HCT116 (cell line): ENCODE measurements around the gene WWOX. TPM values are rescaled to one million over a fixed set of nuclear protein-coding genes. Genes with fewer than 3 reads are reported as not detected.

Experiments
- ATAC-seq: fragments of 200-7000 bp; cut with Tn5 transposase; 2 replicates; pipeline ENCODE4 v1.9.1; 2020; ENCODE audit warnings: mild to moderate bottlenecking, moderate library complexity
- BruUV-seq: library from RNA; stranded (reverse); fragments of 400-500 nt; replicated peaks from 2 replicates; lab custom pipeline; 2021; lab: Mats Ljungman, UMichigan
- CTCF ChIA-PET: fragments of 300-600 bp; sonication (Branson Sonifier 250); formaldehyde crosslinking; loops from one replicate; lab custom pipeline; 2021; ENCODE audit warnings: antibody characterized with exemption; lab: Charles Lee
- POLR2A ChIA-PET: fragments of 300-600, 350-600 bp; sonication (Branson Sonifier 250); formaldehyde crosslinking; loops from one replicate; lab custom pipeline; 2021; ENCODE audit warnings: antibody characterized with exemption; lab: Charles Lee
- RAD21 ChIA-PET, 2 experiments: fragments of 300-600 bp; sonication (Branson Sonifier 250); formaldehyde crosslinking; loops; one replicate each; lab custom pipeline; 2023; ENCODE audit warnings: low total read pairs in 2 of 2; ENCODE audit not compliant: uncharacterized antibody in 2 of 2, unreplicated experiment in 2 of 2, low non-redundant PET in 1 of 2; lab: Charles Lee
- DNase-seq: peaks from one replicate; pipeline ENCODE4 v3.0.0-alpha.2; 2010; ENCODE audit warnings: low read depth, low spot score
- H2AFZ ChIP-seq: fragments of 200-600 bp; shearing (Covaris generic), sonication (generic); 2 replicates; pipeline ENCODE4 v1.6.1; 2017; ENCODE audit warnings: low read depth, mixed run types, mixed read lengths, antibody characterized with exemption, low read length; ENCODE audit not compliant: poor library complexity, severe bottlenecking
- H3K27ac ChIP-seq: 2 replicates; pipeline ENCODE4 v1.5.1; 2012; ENCODE audit warnings: low read depth, low read length
- H3K27me3 ChIP-seq: fragments of 200-600 bp; sonication (generic); 2 replicates; pipeline ENCODE4 v1.6.1; 2016; ENCODE audit warnings: mixed run types, low read length, mixed read lengths; ENCODE audit not compliant: insufficient read depth
- H3K36me3 ChIP-seq, 2 experiments: fragments of 200-500 bp in 1 of 2; fragments of 200-600 bp in 1 of 2; sonication (Bioruptor generic) in 1 of 2; sonication (generic) in 1 of 2; 2 replicates each; pipeline versions ENCODE4 v1.5.1 to v1.6.1; 2014 to 2016; ENCODE audit warnings: low read length in 2 of 2, inconsistent platforms in 1 of 2, mixed read lengths in 1 of 2, mixed run types in 1 of 2; ENCODE audit not compliant: insufficient read depth in 2 of 2, control insufficient read depth in 1 of 2
- H3K4me1 ChIP-seq, 2 experiments: fragments of 200-600 bp in 1 of 2; sonication (generic) in 1 of 2; 2 replicates each; pipeline versions ENCODE4 v1.5.1 to v1.6.1; 2012 to 2017; ENCODE audit warnings: low read length in 2 of 2, inconsistent platforms in 1 of 2, mild to moderate bottlenecking in 1 of 2, mixed read lengths in 1 of 2, mixed run types in 1 of 2, moderate library complexity in 1 of 2; ENCODE audit not compliant: insufficient read depth in 2 of 2, control insufficient read depth in 1 of 2
- H3K4me2 ChIP-seq: fragments of 200-600 bp; sonication (generic); 2 replicates; pipeline ENCODE4 v1.6.1; 2017; ENCODE audit warnings: mixed run types, low read length, mixed read lengths
- H3K4me3 ChIP-seq, 2 experiments: fragments of 200-600 bp in 1 of 2; sonication (generic) in 1 of 2; replicated peaks in 1 of 2; 2 replicates each; pipeline ENCODE4 v1.5.1; 2011 to 2016; ENCODE audit warnings: low read length in 2 of 2, control low read depth in 1 of 2, low read depth in 1 of 2, mild to moderate bottlenecking in 1 of 2, mixed read lengths in 1 of 2, mixed run types in 1 of 2
- H3K79me2 ChIP-seq: fragments of 200-600 bp; sonication (generic); 2 replicates; pipeline ENCODE4 v1.6.1; 2017; ENCODE audit warnings: mild to moderate bottlenecking, mixed run types, low read length, moderate library complexity, mixed read lengths; ENCODE audit not compliant: insufficient read depth
- H3K9ac ChIP-seq: fragments of 200-600 bp; sonication (generic); 2 replicates; pipeline ENCODE4 v1.6.1; 2016; ENCODE audit warnings: low read length, mixed read lengths
- H3K9me2 ChIP-seq: fragments of 200-600 bp; sonication (generic), shearing (Covaris generic); 2 replicates; pipeline ENCODE4 v1.6.1; 2017; ENCODE audit warnings: mixed run types, mild to moderate bottlenecking, moderate library complexity; ENCODE audit not compliant: insufficient read depth
- H3K9me3 ChIP-seq, 2 experiments: fragments of 200-500 bp in 1 of 2; fragments of 200-600 bp in 1 of 2; sonication (Bioruptor generic) in 1 of 2; sonication (generic) in 1 of 2; 2 replicates each; pipeline ENCODE4 v1.6.1; 2014 to 2017; ENCODE audit warnings: low read length in 2 of 2, mixed read lengths in 2 of 2, inconsistent platforms in 1 of 2, low read depth in 1 of 2, mild to moderate bottlenecking in 1 of 2, mixed run types in 1 of 2, moderate library complexity in 1 of 2; ENCODE audit not compliant: control insufficient read depth in 1 of 2, insufficient read depth in 1 of 2
- H4K20me1 ChIP-seq: fragments of 200-600 bp; sonication (generic), shearing (Covaris generic); 2 replicates; pipeline ENCODE4 v1.6.1; 2017; ENCODE audit warnings: mixed run types, mild to moderate bottlenecking, moderate library complexity; ENCODE audit not compliant: insufficient read depth
- CBX3 ChIP-seq: IDR thresholded peaks from 2 replicates; pipeline ENCODE4 v1.6.1; 2012; ENCODE audit warnings: low read depth
- CEBPB ChIP-seq: IDR thresholded peaks from 2 replicates; pipeline ENCODE4 v1.6.1; 2012; ENCODE audit warnings: low read depth
- ELF1 ChIP-seq: IDR thresholded peaks from 2 replicates; pipeline ENCODE4 v1.6.1; 2012; ENCODE audit warnings: low read depth, borderline replicate concordance
- JUND ChIP-seq: IDR thresholded peaks from 2 replicates; pipeline ENCODE4 v1.6.1; 2012
- POLR2A ChIP-seq: IDR thresholded peaks from 2 replicates; pipeline ENCODE4 v1.7.0; 2011; ENCODE audit warnings: borderline replicate concordance; ENCODE audit not compliant: insufficient read depth, insufficient read length; ENCODE audit errors: extremely low read depth
- POLR2AphosphoS5 ChIP-seq: IDR thresholded peaks from 2 replicates; pipeline ENCODE4 v1.6.1; 2011; ENCODE audit warnings: mild to moderate bottlenecking, low read depth, low read length, moderate library complexity
- RAD21 ChIP-seq: IDR thresholded peaks from 2 replicates; pipeline ENCODE4 v1.6.1; 2012; ENCODE audit warnings: low read depth, mild to moderate bottlenecking
- SRF ChIP-seq: IDR thresholded peaks from 2 replicates; pipeline ENCODE4 v1.6.1; 2012; ENCODE audit warnings: low read depth
- TCF7L2 ChIP-seq: IDR thresholded peaks from 2 replicates; pipeline ENCODE4 v1.7.0; 2011; ENCODE audit warnings: borderline replicate concordance, inconsistent platforms; ENCODE audit not compliant: insufficient read depth, insufficient read length; ENCODE audit errors: extremely low read depth
- ZFX ChIP-seq: fragments of 450-650 bp; IDR thresholded peaks from 2 replicates; pipeline ENCODE4 v1.6.1; 2017
- ZNF274 ChIP-seq: fragments of 200-500 bp; sonication (Bioruptor generic); IDR thresholded peaks from 2 replicates; pipeline ENCODE4 v1.6.1; 2014; ENCODE audit warnings: mild to moderate bottlenecking, low read depth, low read length, inconsistent platforms
- intact Hi-C: fragments of 100-400 bp; cut with micrococcal nuclease; formaldehyde crosslinking; loops from 2 replicates; pipeline ENCODE4 v1.10.0; 2022
- total RNA-seq: library from RNA; stranded (reverse); gene quantifications from one replicate; pipeline ENCODE4 v1.2.1, GENCODE V29; 2021; ENCODE audit not compliant: unreplicated experiment
- TF ChIP-seq, protein P1 (sequence below): IDR thresholded peaks from 2 replicates; pipeline ENCODE4 v1.6.1; 2012
- TF ChIP-seq, protein P2 (sequence below): IDR thresholded peaks from 2 replicates; pipeline ENCODE4 v1.6.1; 2011; ENCODE audit warnings: mild to moderate bottlenecking, low read length, moderate library complexity; ENCODE audit not compliant: insufficient replicate concordance; ENCODE audit errors: extremely low read depth
- TF ChIP-seq, protein P3 (sequence below): IDR thresholded peaks from 2 replicates; pipeline ENCODE4 v1.6.1; 2012; ENCODE audit warnings: low read depth

WWOX gene
- total RNA-seq, 1 experiment from 2014 or later: 13.7 TPM

DNA sequence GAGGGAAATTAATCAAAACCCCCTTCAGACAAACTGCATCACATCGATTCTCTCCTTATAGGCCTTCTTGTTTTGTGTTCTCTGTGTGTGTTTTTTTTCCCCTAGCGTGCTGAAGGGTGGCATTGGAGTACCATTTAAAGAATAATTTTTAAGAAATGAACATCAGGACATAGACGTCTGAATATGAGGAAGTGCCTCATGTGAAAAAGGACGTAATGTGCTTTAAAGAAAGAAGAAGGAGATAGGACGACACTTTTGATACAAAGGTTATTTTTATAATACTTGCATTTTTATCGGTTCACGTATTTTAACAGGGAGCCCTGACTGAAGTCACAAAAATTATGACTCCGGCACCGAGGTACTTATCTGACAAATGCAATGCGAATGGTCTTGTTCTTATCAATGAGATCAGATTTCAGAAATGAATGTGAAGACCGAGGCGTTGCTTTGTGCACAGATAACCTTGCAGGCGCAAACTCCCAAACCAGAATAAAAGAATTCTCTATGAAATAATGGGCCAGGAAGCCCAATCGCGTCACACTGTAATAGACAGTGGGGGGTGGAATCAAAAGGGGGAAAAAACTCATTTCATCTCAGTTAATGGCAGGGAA lies 894.8 kb downstream of the WWOX start:
- no TSS peak for BruUV-seq
- Histone ChIP-seq H3K27me3 (peaks cover 7% of the 10 kb centered on the region; the same call in 1 of the 2 replicates), H3K4me3 (no peak overlapping the region), H3K4me1 (no peaks in the 10 kb centered on the region), H2AFZ (no peak overlapping the region), H4K20me1 (no peaks in the 10 kb centered on the region), H3K36me3 (no peaks in the 10 kb centered on the region), H3K9me2 (no peaks in the 10 kb centered on the region), H3K9me3 (peaks cover 0 to 5% of the 10 kb centered on the region in 2 experiments; a peak in 1 of 4 replicates), H3K4me2 (no peak overlapping the region), H3K27ac (no peak overlapping the region), H3K9ac (no peak overlapping the region), H3K79me2 (no peaks in the 10 kb centered on the region)
- ChIA-PET RAD21 (no interaction called here), POLR2A (no interaction called here), CTCF (no interaction called here)
- ATAC-seq (no peak), DNase-seq (no peak)
- TF ChIP-seq, protein P1, sequence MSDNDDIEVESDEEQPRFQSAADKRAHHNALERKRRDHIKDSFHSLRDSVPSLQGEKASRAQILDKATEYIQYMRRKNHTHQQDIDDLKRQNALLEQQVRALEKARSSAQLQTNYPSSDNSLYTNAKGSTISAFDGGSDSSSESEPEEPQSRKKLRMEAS: no peak
- TF ChIP-seq RAD21: no peak
- intact Hi-C loops: no loop called here

DNA sequence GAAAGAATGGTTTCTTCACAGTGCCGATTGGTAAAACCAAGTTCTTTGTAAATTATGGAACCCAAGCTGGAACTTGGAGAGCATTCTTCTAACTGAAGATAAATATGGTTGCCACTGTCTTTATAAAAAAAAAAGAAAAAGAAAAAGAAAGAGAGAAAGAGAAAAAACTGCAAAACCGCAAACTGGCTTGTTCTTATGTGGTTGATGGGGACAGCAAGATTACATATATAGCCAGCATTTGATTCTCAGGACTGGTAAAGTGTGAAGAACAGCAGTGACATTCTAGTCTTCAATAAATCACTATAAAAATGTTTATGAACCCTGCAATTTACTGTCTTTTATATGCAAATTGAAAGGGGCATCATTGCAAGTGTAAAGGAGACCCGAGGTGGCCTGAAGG lies 896.0 kb downstream of the WWOX start:
- CTCF ChIA-PET: no interaction called here
- Histone ChIP-seq H4K20me1 (no peaks in the 10 kb centered on the region), H3K9ac (no peak overlapping the region), H3K27me3 (peaks cover 5% of the 10 kb centered on the region; the same call in 1 of the 2 replicates), H3K79me2 (no peaks in the 10 kb centered on the region), H2AFZ (no peak overlapping the region), H3K4me1 (no peaks in the 10 kb centered on the region), H3K4me2 (no peak overlapping the region), H3K9me3 (peaks cover 0 to 5% of the 10 kb centered on the region in 2 experiments; a peak in 1 of 4 replicates), H3K9me2 (no peaks in the 10 kb centered on the region), H3K4me3 (no peak overlapping the region), H3K36me3 (no peaks in the 10 kb centered on the region), H3K27ac (no peak overlapping the region)
- RAD21 ChIA-PET: no interaction called here
- ATAC-seq (no peak), DNase-seq (no peak)
- POLR2A ChIA-PET: no interaction called here
- TF ChIP-seq, protein P2, sequence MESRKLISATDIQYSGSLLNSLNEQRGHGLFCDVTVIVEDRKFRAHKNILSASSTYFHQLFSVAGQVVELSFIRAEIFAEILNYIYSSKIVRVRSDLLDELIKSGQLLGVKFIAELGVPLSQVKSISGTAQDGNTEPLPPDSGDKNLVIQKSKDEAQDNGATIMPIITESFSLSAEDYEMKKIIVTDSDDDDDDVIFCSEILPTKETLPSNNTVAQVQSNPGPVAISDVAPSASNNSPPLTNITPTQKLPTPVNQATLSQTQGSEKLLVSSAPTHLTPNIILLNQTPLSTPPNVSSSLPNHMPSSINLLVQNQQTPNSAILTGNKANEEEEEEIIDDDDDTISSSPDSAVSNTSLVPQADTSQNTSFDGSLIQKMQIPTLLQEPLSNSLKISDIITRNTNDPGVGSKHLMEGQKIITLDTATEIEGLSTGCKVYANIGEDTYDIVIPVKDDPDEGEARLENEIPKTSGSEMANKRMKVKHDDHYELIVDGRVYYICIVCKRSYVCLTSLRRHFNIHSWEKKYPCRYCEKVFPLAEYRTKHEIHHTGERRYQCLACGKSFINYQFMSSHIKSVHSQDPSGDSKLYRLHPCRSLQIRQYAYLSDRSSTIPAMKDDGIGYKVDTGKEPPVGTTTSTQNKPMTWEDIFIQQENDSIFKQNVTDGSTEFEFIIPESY: no peak
- TF ChIP-seq POLR2AphosphoS5 (no peak), JUND (no peak), TCF7L2 (no peak), RAD21 (no peak), ELF1 (no peak), POLR2A (no peak), ZFX (no peak), CEBPB (no peak), ZNF274 (no peak), SRF (no peak), CBX3 (no peak)
- TF ChIP-seq, protein P3, sequence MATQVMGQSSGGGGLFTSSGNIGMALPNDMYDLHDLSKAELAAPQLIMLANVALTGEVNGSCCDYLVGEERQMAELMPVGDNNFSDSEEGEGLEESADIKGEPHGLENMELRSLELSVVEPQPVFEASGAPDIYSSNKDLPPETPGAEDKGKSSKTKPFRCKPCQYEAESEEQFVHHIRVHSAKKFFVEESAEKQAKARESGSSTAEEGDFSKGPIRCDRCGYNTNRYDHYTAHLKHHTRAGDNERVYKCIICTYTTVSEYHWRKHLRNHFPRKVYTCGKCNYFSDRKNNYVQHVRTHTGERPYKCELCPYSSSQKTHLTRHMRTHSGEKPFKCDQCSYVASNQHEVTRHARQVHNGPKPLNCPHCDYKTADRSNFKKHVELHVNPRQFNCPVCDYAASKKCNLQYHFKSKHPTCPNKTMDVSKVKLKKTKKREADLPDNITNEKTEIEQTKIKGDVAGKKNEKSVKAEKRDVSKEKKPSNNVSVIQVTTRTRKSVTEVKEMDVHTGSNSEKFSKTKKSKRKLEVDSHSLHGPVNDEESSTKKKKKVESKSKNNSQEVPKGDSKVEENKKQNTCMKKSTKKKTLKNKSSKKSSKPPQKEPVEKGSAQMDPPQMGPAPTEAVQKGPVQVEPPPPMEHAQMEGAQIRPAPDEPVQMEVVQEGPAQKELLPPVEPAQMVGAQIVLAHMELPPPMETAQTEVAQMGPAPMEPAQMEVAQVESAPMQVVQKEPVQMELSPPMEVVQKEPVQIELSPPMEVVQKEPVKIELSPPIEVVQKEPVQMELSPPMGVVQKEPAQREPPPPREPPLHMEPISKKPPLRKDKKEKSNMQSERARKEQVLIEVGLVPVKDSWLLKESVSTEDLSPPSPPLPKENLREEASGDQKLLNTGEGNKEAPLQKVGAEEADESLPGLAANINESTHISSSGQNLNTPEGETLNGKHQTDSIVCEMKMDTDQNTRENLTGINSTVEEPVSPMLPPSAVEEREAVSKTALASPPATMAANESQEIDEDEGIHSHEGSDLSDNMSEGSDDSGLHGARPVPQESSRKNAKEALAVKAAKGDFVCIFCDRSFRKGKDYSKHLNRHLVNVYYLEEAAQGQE: no peak
- intact Hi-C loops: no loop called here
- no TSS peak for BruUV-seq
